Activated naive CD8-positive, alpha-beta T cell (primary cell): ENCODE measurements around the gene ESPNL.

Source experiments
- H3K27ac Mint-ChIP-seq: one replicate; pipeline ENCODE4 v1.8.0; 2021; ENCODE audit warnings: mixed read lengths
- H3K27me3 Mint-ChIP-seq: one replicate; pipeline ENCODE4 v1.8.0; 2021; ENCODE audit warnings: mixed read lengths
- H3K36me3 Mint-ChIP-seq: one replicate; pipeline ENCODE4 v1.8.0; 2021; ENCODE audit warnings: mixed read lengths
- H3K4me1 Mint-ChIP-seq: one replicate; pipeline ENCODE4 v1.8.0; 2021; ENCODE audit warnings: low read depth, mixed read lengths
- H3K4me3 Mint-ChIP-seq: one replicate; pipeline ENCODE4 v1.8.0; 2021; ENCODE audit warnings: mild to moderate bottlenecking, mixed read lengths
- H3K9me3 Mint-ChIP-seq: one replicate; pipeline ENCODE4 v1.8.0; 2021; ENCODE audit warnings: low read depth, mixed read lengths

Gene ESPNL

GRCh38 chr2:238132463-238133450, 32.6 kb downstream of the ESPNL start:
- no peak overlapping the region for H3K27ac Mint-ChIP-seq
- H3K4me3 Mint-ChIP-seq: no peak overlapping the region
- H3K27me3 Mint-ChIP-seq: no peaks in the 10 kb centered on the region
- H3K4me1 Mint-ChIP-seq: no peaks in the 10 kb centered on the region
- no peaks in the 10 kb centered on the region for H3K36me3 Mint-ChIP-seq
- no peaks in the 10 kb centered on the region for H3K9me3 Mint-ChIP-seq

GRCh38 chr2:238133499-238134392, 33.6 kb downstream of the ESPNL start:
- no peaks in the 10 kb centered on the region for H3K36me3 Mint-ChIP-seq
- H3K27me3 Mint-ChIP-seq: no peaks in the 10 kb centered on the region
- no peak overlapping the region for H3K27ac Mint-ChIP-seq
- no peak overlapping the region for H3K4me3 Mint-ChIP-seq
- H3K9me3 Mint-ChIP-seq: no peaks in the 10 kb centered on the region
- no peaks in the 10 kb centered on the region for H3K4me1 Mint-ChIP-seq

GRCh38 chr2:238134393-238134785, 34.2 kb downstream of the ESPNL start:
- no peak overlapping the region for H3K27ac Mint-ChIP-seq
- no peaks in the 10 kb centered on the region for H3K4me1 Mint-ChIP-seq
- no peaks in the 10 kb centered on the region for H3K36me3 Mint-ChIP-seq
- no peak overlapping the region for H3K4me3 Mint-ChIP-seq
- H3K27me3 Mint-ChIP-seq: no peaks in the 10 kb centered on the region
- H3K9me3 Mint-ChIP-seq: no peaks in the 10 kb centered on the region

- no peaks in the 10 kb centered on the region for H3K9me3 Mint-ChIP-seq
- H3K4me1 Mint-ChIP-seq: no peaks in the 10 kb centered on the region
- no peaks in the 10 kb centered on the region for H3K36me3 Mint-ChIP-seq
- H3K27me3 Mint-ChIP-seq: no peaks in the 10 kb centered on the region
- H3K4me3 Mint-ChIP-seq: no peak overlapping the region
- H3K27ac Mint-ChIP-seq: no peak overlapping the region
Measured at GRCh38 chr2:238135601-238136150, 35.5 kb downstream of the ESPNL start.

- Mint-ChIP-seq H3K36me3 (no peaks in the 10 kb centered on the region), H3K9me3 (no peaks in the 10 kb centered on the region), H3K27me3 (no peaks in the 10 kb centered on the region), H3K4me3 (no peak overlapping the region), H3K4me1 (peaks cover 6% of the 10 kb centered on the region), H3K27ac (no peak overlapping the region)
Measured at GRCh38 chr2:238136820-238137537, 36.8 kb downstream of the ESPNL start.

- Mint-ChIP-seq H3K4me1 (peaks cover 6% of the 10 kb centered on the region), H3K27me3 (no peaks in the 10 kb centered on the region), H3K36me3 (no peaks in the 10 kb centered on the region), H3K27ac (no peak overlapping the region), H3K4me3 (no peak overlapping the region), H3K9me3 (no peaks in the 10 kb centered on the region)
Measured at GRCh38 chr2:238137885-238138284, 37.7 kb downstream of the ESPNL start.

- H3K36me3 Mint-ChIP-seq: no peaks in the 10 kb centered on the region
- no peaks in the 10 kb centered on the region for H3K27me3 Mint-ChIP-seq
- no peak within 1 kb of the TSS for H3K4me3 Mint-ChIP-seq
- no peak within 1 kb of the TSS for H3K27ac Mint-ChIP-seq
- peaks cover 6% of the 10 kb centered on the region for H3K4me1 Mint-ChIP-seq
- no peaks in the 10 kb centered on the region for H3K9me3 Mint-ChIP-seq
Measured at GRCh38 chr2:238138331-238139195, 38.4 kb downstream of the ESPNL start, which contains the start of gene KLHL30. Gene KLHL30 (plus strand): TSS chr2:238138668. CDS start chr2:238140755, 2,087 bp downstream.

GRCh38 chr2:238139196-238140039, 39.3 kb downstream of the ESPNL start:
- H3K27me3 Mint-ChIP-seq: no peaks in the 10 kb centered on the region
- H3K4me1 Mint-ChIP-seq: peaks cover 6% of the 10 kb centered on the region
- H3K27ac Mint-ChIP-seq: no peak overlapping the region
- H3K4me3 Mint-ChIP-seq: no peak overlapping the region
- H3K36me3 Mint-ChIP-seq: no peaks in the 10 kb centered on the region
- no peaks in the 10 kb centered on the region for H3K9me3 Mint-ChIP-seq

GRCh38 chr2:238140040-238140439, 39.9 kb downstream of the ESPNL start:
- Mint-ChIP-seq H3K27me3 (no peaks in the 10 kb centered on the region), H3K4me1 (peaks cover 6% of the 10 kb centered on the region), H3K9me3 (no peaks in the 10 kb centered on the region), H3K4me3 (no peak overlapping the region), H3K36me3 (no peaks in the 10 kb centered on the region), H3K27ac (no peak overlapping the region)

GRCh38 chr2:238140721-238141540, 40.8 kb downstream of the ESPNL start:
- H3K9me3 Mint-ChIP-seq: no peaks in the 10 kb centered on the region
- no peaks in the 10 kb centered on the region for H3K27me3 Mint-ChIP-seq
- H3K4me1 Mint-ChIP-seq: peaks cover 6% of the 10 kb centered on the region
- no peak overlapping the region for H3K27ac Mint-ChIP-seq
- no peaks in the 10 kb centered on the region for H3K36me3 Mint-ChIP-seq
- H3K4me3 Mint-ChIP-seq: no peak overlapping the region

- Mint-ChIP-seq H3K27me3 (no peaks in the 10 kb centered on the region), H3K27ac (no peak overlapping the region), H3K4me3 (no peak overlapping the region), H3K36me3 (no peaks in the 10 kb centered on the region), H3K4me1 (peaks cover 6% of the 10 kb centered on the region), H3K9me3 (no peaks in the 10 kb centered on the region)
Measured at GRCh38 chr2:238141541-238142318, 41.6 kb downstream of the ESPNL start.
